Central memory CD8-positive, alpha-beta T cell (primary cell): ENCODE measurements around the gene DPAGT1.
A peak's percentile ranks its signal among the peaks of the same experiment; 100 is the strongest.

ENCODE experiments used
- ATAC-seq: fragments of 150-1000 bp; cut with Tn5 transposase; replicated peaks from 2 replicates; pipeline ENCODE4 v1.10.0; 2022; ENCODE audit warnings: mild to moderate bottlenecking, moderate FRiP score, moderate number of reproducible peaks; ENCODE audit not compliant: poor library complexity, severe bottlenecking; ENCODE audit errors: extremely low read depth
- DNase-seq, 2 donors: peaks; one replicate each; pipeline ENCODE4 v3.0.0; 2021; ENCODE audit warnings: low spot score in 2 of 2
- H3K27ac Mint-ChIP-seq: one replicate; pipeline ENCODE4 v1.8.0; 2022; ENCODE audit warnings: low read depth, mild to moderate bottlenecking, moderate library complexity, mixed read lengths
- H3K27me3 Mint-ChIP-seq: one replicate; pipeline ENCODE4 v1.8.0; 2022; ENCODE audit warnings: mixed read lengths
- H3K36me3 Mint-ChIP-seq: one replicate; pipeline ENCODE4 v1.8.0; 2022; ENCODE audit warnings: mild to moderate bottlenecking, moderate library complexity, mixed read lengths; ENCODE audit not compliant: insufficient read depth
- H3K4me1 Mint-ChIP-seq: one replicate; pipeline ENCODE4 v1.8.0; 2022; ENCODE audit warnings: mixed read lengths
- H3K4me3 Mint-ChIP-seq: one replicate; pipeline ENCODE4 v1.8.0; 2022; ENCODE audit warnings: mild to moderate bottlenecking, moderate library complexity, mixed read lengths
- H3K9me3 Mint-ChIP-seq: one replicate; pipeline ENCODE4 v1.8.0; 2022; ENCODE audit warnings: mixed read lengths

DPAGT1 gene

GRCh38 chr11:119100246-119100970, 1.2 kb downstream of the DPAGT1 start:
- Mint-ChIP-seq H3K27me3 (no peaks in the 10 kb centered on the region), H3K9me3 (no peaks in the 10 kb centered on the region), H3K27ac (peak overlapping the region; percentile 8), H3K4me3 (peak overlapping the region; percentile 89), H3K4me1 (peaks cover 31% of the 10 kb centered on the region), H3K36me3 (peaks cover 23% of the 10 kb centered on the region)
- ATAC-seq = no peak
- DNase-seq = no peak

- H3K9me3 Mint-ChIP-seq = no peaks in the 10 kb centered on the region
- H3K36me3 Mint-ChIP-seq = peaks cover 30% of the 10 kb centered on the region
- ATAC-seq = no peak
- H3K4me3 Mint-ChIP-seq = peak overlapping the region; percentile 89
- peaks cover 36% of the 10 kb centered on the region for H3K4me1 Mint-ChIP-seq
- H3K27ac Mint-ChIP-seq = no peak overlapping the region
- DNase-seq = no peak
- no peaks in the 10 kb centered on the region for H3K27me3 Mint-ChIP-seq
These were observed 1.9 kb downstream of the DPAGT1 start for GRCh38 chr11:119099711-119100110.

GRCh38 chr11:119095066-119095880, 6.4 kb downstream of the DPAGT1 start:
- H3K4me1 Mint-ChIP-seq = peaks cover 47% of the 10 kb centered on the region
- H3K36me3 Mint-ChIP-seq = peaks cover 29% of the 10 kb centered on the region
- H3K27me3 Mint-ChIP-seq = no peaks in the 10 kb centered on the region
- H3K27ac Mint-ChIP-seq = peak overlapping the region; percentile 96
- ATAC-seq (peak; percentile 90), DNase-seq (peak; percentile 99 to 100)
- H3K4me3 Mint-ChIP-seq = peak overlapping the region; percentile 93
- H3K9me3 Mint-ChIP-seq = no peaks in the 10 kb centered on the region

GRCh38 chr11:119094816-119095065, 6.9 kb downstream of the DPAGT1 start:
- Mint-ChIP-seq H3K4me3 (peak overlapping the region; percentile 93), H3K4me1 (peaks cover 43% of the 10 kb centered on the region), H3K9me3 (no peaks in the 10 kb centered on the region), H3K27ac (peak overlapping the region; percentile 96), H3K27me3 (no peaks in the 10 kb centered on the region), H3K36me3 (peaks cover 29% of the 10 kb centered on the region)
- ATAC-seq (peak; percentile 25), DNase-seq (no peak)

- peak; percentile 3 for ATAC-seq
- peaks cover 31% of the 10 kb centered on the region for H3K36me3 Mint-ChIP-seq
These were observed 7.5 kb downstream of the DPAGT1 start for GRCh38 chr11:119093942-119094815.

GRCh38 chr11:119092880-119093842, 8.5 kb downstream of the DPAGT1 start:
- ATAC-seq = no peak
- no peak for DNase-seq
- peaks cover 28% of the 10 kb centered on the region for H3K36me3 Mint-ChIP-seq
- no peaks in the 10 kb centered on the region for H3K9me3 Mint-ChIP-seq
- H3K27me3 Mint-ChIP-seq = no peaks in the 10 kb centered on the region
- H3K4me3 Mint-ChIP-seq = peak overlapping the region; percentile 93
- peaks cover 37% of the 10 kb centered on the region for H3K4me1 Mint-ChIP-seq
- H3K27ac Mint-ChIP-seq = peak overlapping the region; percentile 96

More at GRCh38 chr11:119093942-119094815, 7.5 kb downstream of the DPAGT1 start:
- H3K4me3 Mint-ChIP-seq = peak overlapping the region; percentile 93
- H3K27me3 Mint-ChIP-seq = no peaks in the 10 kb centered on the region
- H3K4me1 Mint-ChIP-seq = peaks cover 43% of the 10 kb centered on the region
- H3K9me3 Mint-ChIP-seq = no peaks in the 10 kb centered on the region
- no peak for DNase-seq
- H3K27ac Mint-ChIP-seq = peak overlapping the region; percentile 96

- peak overlapping the region; percentile 93 for H3K4me3 Mint-ChIP-seq
- ATAC-seq (no peak), DNase-seq (no peak)
- H3K27me3 Mint-ChIP-seq = no peaks in the 10 kb centered on the region
- H3K36me3 Mint-ChIP-seq = peaks cover 26% of the 10 kb centered on the region
- no peak overlapping the region for H3K27ac Mint-ChIP-seq
- H3K4me1 Mint-ChIP-seq = peaks cover 37% of the 10 kb centered on the region
- no peaks in the 10 kb centered on the region for H3K9me3 Mint-ChIP-seq
These were observed 9.4 kb downstream of the DPAGT1 start for GRCh38 chr11:119091966-119092879.

- H3K9me3 Mint-ChIP-seq = no peaks in the 10 kb centered on the region
- ATAC-seq (no peak), DNase-seq (no peak)
- H3K27ac Mint-ChIP-seq = no peak overlapping the region
- peaks cover 23% of the 10 kb centered on the region for H3K36me3 Mint-ChIP-seq
- H3K4me1 Mint-ChIP-seq = peaks cover 32% of the 10 kb centered on the region
- H3K4me3 Mint-ChIP-seq = no peak overlapping the region
- no peaks in the 10 kb centered on the region for H3K27me3 Mint-ChIP-seq
These were observed 10.5 kb downstream of the DPAGT1 start for GRCh38 chr11:119091178-119091577.

- Mint-ChIP-seq H3K9me3 (no peaks in the 10 kb centered on the region), H3K27ac (no peak overlapping the region), H3K4me3 (no peak overlapping the region), H3K36me3 (peaks cover 16% of the 10 kb centered on the region), H3K4me1 (peaks cover 34% of the 10 kb centered on the region), H3K27me3 (no peaks in the 10 kb centered on the region)
- DNase-seq (no peak), ATAC-seq (no peak)
These were observed 12.3 kb downstream of the DPAGT1 start for GRCh38 chr11:119089319-119089718.

- no peak overlapping the region for H3K27ac Mint-ChIP-seq
- peaks cover 29% of the 10 kb centered on the region for H3K4me1 Mint-ChIP-seq
- no peak overlapping the region for H3K4me3 Mint-ChIP-seq
- H3K27me3 Mint-ChIP-seq = no peaks in the 10 kb centered on the region
- no peaks in the 10 kb centered on the region for H3K9me3 Mint-ChIP-seq
- H3K36me3 Mint-ChIP-seq = peaks cover 13% of the 10 kb centered on the region
- no peak for DNase-seq
- no peak for ATAC-seq
These were observed 13.2 kb downstream of the DPAGT1 start for GRCh38 chr11:119088406-119088805.

- H3K9me3 Mint-ChIP-seq = no peaks in the 10 kb centered on the region
- peaks cover 24% of the 10 kb centered on the region for H3K4me1 Mint-ChIP-seq
- no peak for DNase-seq
- ATAC-seq = no peak
- no peaks in the 10 kb centered on the region for H3K27me3 Mint-ChIP-seq
- no peak overlapping the region for H3K4me3 Mint-ChIP-seq
- H3K27ac Mint-ChIP-seq = peak overlapping the region; percentile 13
- H3K36me3 Mint-ChIP-seq = peaks cover 13% of the 10 kb centered on the region
These were observed 13.9 kb downstream of the DPAGT1 start for GRCh38 chr11:119087747-119088241.
